HepG2 (cell line): ENCODE measurements around the gene LRR1. TPM values are rescaled to one million over a fixed set of nuclear protein-coding genes. Genes with fewer than 3 reads are reported as not detected.

Source experiments
- ATAC-seq: fragments of 200-7000 bp; cut with Tn5 transposase; 3 replicates; pipeline ENCODE4 v1.9.1; 2020; ENCODE audit warnings: mild to moderate bottlenecking, moderate library complexity
- BruUV-seq: library from RNA; stranded (reverse); fragments of 400-500 nt; replicated peaks from 2 replicates; lab custom pipeline; 2021; lab: Mats Ljungman, UMichigan
- CTCF ChIA-PET: fragments of 300-600 bp; formaldehyde crosslinking; extraction: SDS; loops from one replicate; lab custom pipeline; 2021; ENCODE audit warnings: low total read pairs, inconsistent platforms, low intra/inter-chr PET ratio; lab: Yijun Ruan, JAX
- POLR2A ChIA-PET: fragments of 350-600 bp; sonication (Branson Sonifier 250); formaldehyde crosslinking; loops from one replicate; lab custom pipeline; 2020; ENCODE audit warnings: antibody characterized with exemption, inconsistent platforms; lab: Yijun Ruan, JAX
- DNase-seq: peaks from one replicate; pipeline ENCODE4 v3.0.0-alpha.2; 2015; ENCODE audit warnings: low spot score
- FAIRE-seq: peaks from 3 replicates; lab custom pipeline; 2011; peaks lifted over from hg19 to GRCh38; lab: Jason Lieb, UNC
- H2AFZ ChIP-seq: one replicate; pipeline ENCODE4 v1.6.1; 2011; ENCODE audit warnings: low read length, inconsistent platforms
- H3K27ac ChIP-seq: fragments of 300-600 bp; 3 replicates; pipeline ENCODE4 v1.8.0; 2011; ENCODE audit warnings: mixed run types, mild to moderate bottlenecking, mixed read lengths, low read length, inconsistent platforms; ENCODE audit not compliant: insufficient read depth; ENCODE audit errors: extremely low read length
- H3K27me3 ChIP-seq, 2 experiments: fragments of 200-600 bp in 1 of 2; 2 replicates in 1 of 2; 3 replicates in 1 of 2; pipeline versions ENCODE4 v1.6.0 to v1.8.0; 2011; ENCODE audit warnings: low read length in 2 of 2, mild to moderate bottlenecking in 2 of 2, moderate library complexity in 2 of 2, inconsistent platforms in 1 of 2; ENCODE audit not compliant: insufficient read depth in 2 of 2, control insufficient read depth in 1 of 2
- H3K36me3 ChIP-seq, 2 experiments: fragments of 200-600 bp in 1 of 2; replicated peaks in 1 of 2; 2 replicates in 1 of 2; 3 replicates in 1 of 2; pipeline versions ENCODE4 v1.5.1 to v1.8.0; 2011; ENCODE audit warnings: low read length in 2 of 2, inconsistent platforms in 1 of 2; ENCODE audit not compliant: insufficient read depth in 2 of 2, control insufficient read depth in 1 of 2
- H3K4me1 ChIP-seq: 2 replicates; pipeline ENCODE4 v1.5.1; 2012; ENCODE audit warnings: low read length, inconsistent platforms; ENCODE audit not compliant: insufficient read depth
- H3K4me2 ChIP-seq: 2 replicates; pipeline ENCODE4 v1.6.0; 2011; ENCODE audit warnings: low read depth, low read length, inconsistent platforms
- H3K4me3 ChIP-seq, 3 experiments: fragments of 200-600 bp in 1 of 3; sonication (generic), shearing (Covaris generic) in 1 of 3; replicated peaks in 1 of 3; 2 replicates each; pipeline ENCODE4 v1.5.1; 2011 to 2016; ENCODE audit warnings: low read length in 3 of 3, inconsistent platforms in 2 of 3, low read depth in 2 of 3, mild to moderate bottlenecking in 2 of 3, control low read depth in 1 of 3, mixed read lengths in 1 of 3; ENCODE audit not compliant: insufficient read depth in 1 of 3
- H3K79me2 ChIP-seq: one replicate; pipeline ENCODE4 v1.6.1; 2011; ENCODE audit warnings: low read length, inconsistent platforms; ENCODE audit not compliant: insufficient read depth
- H3K9ac ChIP-seq: 2 replicates; pipeline ENCODE4 v1.6.0; 2011; ENCODE audit warnings: mild to moderate bottlenecking, low read depth, low read length, inconsistent platforms; ENCODE audit not compliant: insufficient read depth
- H3K9me3 ChIP-seq: 2 replicates; pipeline ENCODE4 v1.5.1; 2012; ENCODE audit warnings: mild to moderate bottlenecking, low read length
- H4K20me1 ChIP-seq: 2 replicates; pipeline ENCODE4 v1.6.0; 2011; ENCODE audit warnings: inconsistent platforms, mild to moderate bottlenecking, low read length, moderate library complexity; ENCODE audit not compliant: insufficient read depth
- DMAP1 ChIP-seq: IDR thresholded peaks from 2 replicates; pipeline ENCODE4 v1.6.1; 2016
- HOXA9 ChIP-seq: sonication (generic); formaldehyde crosslinking; IDR thresholded peaks from 2 replicates; pipeline ENCODE4 v1.8.1; 2022; ENCODE audit warnings: missing genetic modification reagents, mild to moderate bottlenecking, moderate library complexity, borderline replicate concordance
- HOXD1 ChIP-seq: sonication (generic); formaldehyde crosslinking; IDR thresholded peaks from 2 replicates; pipeline ENCODE4 v1.5.0; 2020; ENCODE audit warnings: missing genetic modification reagents
- KAT7 ChIP-seq: IDR thresholded peaks from 2 replicates; pipeline ENCODE4 v1.6.1; 2018; ENCODE audit warnings: borderline replicate concordance, missing compliant biosample characterization
- KLF12 ChIP-seq: sonication (generic); formaldehyde crosslinking; IDR thresholded peaks from 2 replicates; pipeline ENCODE4 v1.4.0; 2020; ENCODE audit warnings: missing genetic modification reagents, borderline replicate concordance
- MAFG ChIP-seq: sonication (generic); formaldehyde crosslinking; IDR thresholded peaks from 2 replicates; pipeline ENCODE4 v1.5.1; 2020; ENCODE audit warnings: mild to moderate bottlenecking, missing genetic modification reagents
- SATB2 ChIP-seq: sonication (generic); formaldehyde crosslinking; IDR thresholded peaks from 2 replicates; pipeline ENCODE4 v1.5.0; 2020; ENCODE audit warnings: missing genetic modification reagents
- SMC3 ChIP-seq: IDR thresholded peaks from 2 replicates; pipeline ENCODE4 v1.6.1; 2011; ENCODE audit warnings: low read length, improper control_type of control experiment
- ZNF446 ChIP-seq: sonication (generic); formaldehyde crosslinking; IDR thresholded peaks from 2 replicates; pipeline ENCODE4 v1.5.0; 2020; ENCODE audit warnings: mild to moderate bottlenecking, missing genetic modification reagents
- ZNF460 ChIP-seq: sonication (generic); formaldehyde crosslinking; IDR thresholded peaks from 2 replicates; pipeline ENCODE4 v1.5.1; 2020; ENCODE audit warnings: missing genetic modification reagents, mild to moderate bottlenecking, borderline replicate concordance
- ZNF619 ChIP-seq: sonication (generic); formaldehyde crosslinking; IDR thresholded peaks from 2 replicates; pipeline ENCODE4 v1.4.0; 2020; ENCODE audit warnings: mild to moderate bottlenecking, missing genetic modification reagents
- ZNF672 ChIP-seq: sonication (generic); formaldehyde crosslinking; IDR thresholded peaks from 2 replicates; pipeline ENCODE4 v1.8.1; 2022; ENCODE audit warnings: missing genetic modification reagents
- ZNF781 ChIP-seq: sonication (generic); formaldehyde crosslinking; IDR thresholded peaks from 2 replicates; pipeline ENCODE4 v1.5.1; 2020; ENCODE audit warnings: borderline replicate concordance, mild to moderate bottlenecking, missing genetic modification reagents; ENCODE audit errors: not compliant biosample characterization
- WGBS: methylation state at CpG from one replicate; pipeline ENCODE4 v1.1.6; 2017; ENCODE audit warnings: low lambda C conversion rate; 5-methylcytosine and 5-hydroxymethylcytosine counted together
- in situ Hi-C: cut with HindIII; loops from 2 replicates; pipeline ENCODE4 v1.10.0; 2017; ENCODE audit warnings: low pct_unique_long_range_greater_than_20kb; ENCODE audit not compliant: extremely low pct_ligation_motif_present
- intact Hi-C: fragments of 100-400 bp; cut with micrococcal nuclease; formaldehyde crosslinking; loops from one replicate; pipeline ENCODE4 v1.10.0; 2022; ENCODE audit not compliant: unreplicated experiment
- polyA plus RNA-seq, 8 experiments: library from polyadenylated mRNA; depleted of rRNA in 3 of 8; stranded (reverse) in 7 of 8; unstranded in 1 of 8; fragments of >200 nt; fragmentation: Illumina TruSeq in 4 of 8; extraction: Trizol in 4 of 8; gene quantifications; 2 replicates each; pipeline versions ENCODE4 v1.2.1 to v1.2.3, GENCODE V29; 2011 to 2016; ENCODE audit warnings: low read depth in 4 of 8, missing spikeins in 1 of 8, mixed read lengths in 1 of 8; ENCODE audit not compliant: insufficient read depth in 1 of 8
- total RNA-seq, 5 experiments: library from RNA; depleted of rRNA; stranded (reverse); fragments of >200 nt; fragmentation: Illumina TruSeq; extraction: Trizol; gene quantifications; 2 replicates each; pipeline ENCODE4 v1.2.3, GENCODE V29; 2016; ENCODE audit warnings: low read depth in 1 of 5
- TF ChIP-seq, protein P1 (sequence below), 2 experiments: IDR thresholded peaks; 2 replicates each; pipeline ENCODE4 v1.6.1; 2011 to 2012; ENCODE audit warnings: low read length in 2 of 2, borderline replicate concordance in 1 of 2, low read depth in 1 of 2, mild to moderate bottlenecking in 1 of 2, moderate library complexity in 1 of 2
- TF ChIP-seq, protein P2 (sequence below): sonication (generic); formaldehyde crosslinking; IDR thresholded peaks from 2 replicates; pipeline ENCODE4 v1.5.1; 2020; ENCODE audit warnings: missing genetic modification reagents, mild to moderate bottlenecking, borderline replicate concordance
- TF ChIP-seq, protein P3 (sequence below): sonication (generic); formaldehyde crosslinking; IDR thresholded peaks from 2 replicates; pipeline ENCODE4 v1.8.1; 2023; ENCODE audit warnings: mild to moderate bottlenecking, moderate library complexity, missing genetic modification reagents

Gene LRR1
- total and polyA plus RNA-seq, 2 of the 13 experiments (the other 11 are each of a cell fraction or from before 2014, with no cell fraction given), result 7.0 to 36.2 TPM

DNA sequence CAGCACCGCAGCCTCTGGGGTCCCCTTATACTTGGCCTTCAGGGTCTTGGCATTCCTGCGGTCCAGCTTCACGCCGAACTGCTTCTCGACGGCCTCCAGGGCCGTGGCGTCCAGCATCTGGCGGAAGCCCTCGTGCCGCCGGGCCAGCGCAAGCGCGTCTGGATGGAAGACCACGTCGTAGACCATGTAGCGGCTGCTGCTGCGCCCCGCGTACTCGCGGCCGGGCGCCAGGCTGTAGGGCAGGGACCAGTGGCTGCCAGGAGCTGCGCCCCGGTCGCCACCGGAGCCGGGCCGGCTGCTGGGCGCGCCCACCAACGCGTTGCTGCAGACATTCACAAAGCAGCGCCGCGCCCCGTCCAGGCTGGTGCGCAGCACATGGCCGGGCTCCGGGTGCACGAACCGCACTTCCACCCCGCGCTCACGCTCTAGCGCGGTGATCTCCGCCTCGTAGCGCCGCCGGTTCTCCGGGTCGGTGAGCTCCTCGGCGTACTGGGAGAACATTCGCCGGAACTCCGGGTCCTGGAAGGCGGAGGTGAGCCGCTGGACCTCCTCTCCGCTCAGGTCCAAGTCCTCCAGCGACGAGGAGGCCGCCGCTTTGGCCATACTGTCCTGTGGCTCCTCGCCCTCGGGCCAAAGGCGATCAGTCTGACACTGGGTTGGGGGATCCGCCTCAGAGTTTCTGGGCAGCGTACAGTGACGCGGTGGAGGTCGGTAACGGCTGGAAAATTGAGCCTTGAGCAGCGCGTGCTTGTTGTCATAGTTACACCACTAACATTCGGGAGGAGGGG lies 36.0 kb downstream of the LRR1 start, which contains the start of gene DNAAF2:
TSS of gene DNAAF2 (minus strand) at position 698 of the 788 bp plus-strand sequence. CDS start at position 603, 95 bp downstream.
- Histone ChIP-seq H3K9ac (peak within 1 kb of the TSS; percentile 94), H3K4me2 (peak within 1 kb of the TSS; percentile 82), H3K27ac (peak within 1 kb of the TSS; percentile 93), H4K20me1 (0 out of 2 replicates have a peak, but pooled peaks cover 6% of the 10 kb centered on the region), H2AFZ (no peak within 1 kb of the TSS), H3K9me3 (no peaks in the 10 kb centered on the region), H3K36me3 (peaks cover 1 to 8% of the 10 kb centered on the region in 2 experiments; a peak in 3 of 5 replicates), H3K79me2 (peaks cover 69% of the 10 kb centered on the region), H3K27me3 (no peaks in the 10 kb centered on the region; a peak in 1 of 5 replicates), H3K4me3 (peak within 1 kb of the TSS; percentile 87 to 99 (median 96)), H3K4me1 (peaks cover 51% of the 10 kb centered on the region)
- in situ Hi-C loops, result loop anchor here (5.0 to 10.0 kb wide), 2 partner anchors 133 to 200 kb away; partner anchors contain the start of gene KLHDC2
- ATAC-seq, result peak; percentile 61
- FAIRE-seq, result no peak
- BruUV-seq, result TSS peak; percentile 45
- peak; percentile 76 for DNase-seq
- CTCF ChIA-PET, result interaction anchor here (1.3 to 2.2 kb wide), 2 partner anchors 14 to 195 kb away, joined by 3 to 11 read pairs; partner anchors contain the start of genes MGAT2 and RPL36AL
- 0% methylated on average over 2 of the region's 80 CpGs for WGBS
- POLR2A ChIA-PET, result interaction anchor here (0.8 to 4.0 kb wide), 21 partner anchors 8 to 369 kb away, joined by 3 to 76 read pairs (median 6); partner anchors contain the start of genes KLHDC1, KLHDC2, LRR1 and MGAT2
- intact Hi-C loops, result loop anchor here (1.0 kb wide), 5 partner anchors 36 to 218 kb away; partner anchors contain the start of genes KLHDC2, LRR1 and NEMF
- TF ChIP-seq, protein P1, sequence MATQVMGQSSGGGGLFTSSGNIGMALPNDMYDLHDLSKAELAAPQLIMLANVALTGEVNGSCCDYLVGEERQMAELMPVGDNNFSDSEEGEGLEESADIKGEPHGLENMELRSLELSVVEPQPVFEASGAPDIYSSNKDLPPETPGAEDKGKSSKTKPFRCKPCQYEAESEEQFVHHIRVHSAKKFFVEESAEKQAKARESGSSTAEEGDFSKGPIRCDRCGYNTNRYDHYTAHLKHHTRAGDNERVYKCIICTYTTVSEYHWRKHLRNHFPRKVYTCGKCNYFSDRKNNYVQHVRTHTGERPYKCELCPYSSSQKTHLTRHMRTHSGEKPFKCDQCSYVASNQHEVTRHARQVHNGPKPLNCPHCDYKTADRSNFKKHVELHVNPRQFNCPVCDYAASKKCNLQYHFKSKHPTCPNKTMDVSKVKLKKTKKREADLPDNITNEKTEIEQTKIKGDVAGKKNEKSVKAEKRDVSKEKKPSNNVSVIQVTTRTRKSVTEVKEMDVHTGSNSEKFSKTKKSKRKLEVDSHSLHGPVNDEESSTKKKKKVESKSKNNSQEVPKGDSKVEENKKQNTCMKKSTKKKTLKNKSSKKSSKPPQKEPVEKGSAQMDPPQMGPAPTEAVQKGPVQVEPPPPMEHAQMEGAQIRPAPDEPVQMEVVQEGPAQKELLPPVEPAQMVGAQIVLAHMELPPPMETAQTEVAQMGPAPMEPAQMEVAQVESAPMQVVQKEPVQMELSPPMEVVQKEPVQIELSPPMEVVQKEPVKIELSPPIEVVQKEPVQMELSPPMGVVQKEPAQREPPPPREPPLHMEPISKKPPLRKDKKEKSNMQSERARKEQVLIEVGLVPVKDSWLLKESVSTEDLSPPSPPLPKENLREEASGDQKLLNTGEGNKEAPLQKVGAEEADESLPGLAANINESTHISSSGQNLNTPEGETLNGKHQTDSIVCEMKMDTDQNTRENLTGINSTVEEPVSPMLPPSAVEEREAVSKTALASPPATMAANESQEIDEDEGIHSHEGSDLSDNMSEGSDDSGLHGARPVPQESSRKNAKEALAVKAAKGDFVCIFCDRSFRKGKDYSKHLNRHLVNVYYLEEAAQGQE (IDR thresholded peaks at IDR 0.05; ENCODE audit: borderline replicate concordance in 1 of 2, low read depth in 1 of 2, low read length in 2 of 2), result no peak
- TF ChIP-seq ZNF619 (CRISPR knock-in tag) (no peak), ZNF460 (CRISPR knock-in tag) (no peak), ZNF672 (no peak), KLF12 (CRISPR knock-in tag) (no peak; the same call in 1 of the 2 replicates), DMAP1 (CRISPR knock-in tag) (no peak; the same call in 1 of the 2 replicates), ZNF781 (CRISPR knock-in tag) (no peak), HOXD1 (CRISPR knock-in tag) (0 out of 2 replicates have a peak, but pooled peaks have one; percentile 70), KAT7 (CRISPR knock-in tag) (no peak; the same call in 1 of the 2 replicates), ZNF446 (CRISPR knock-in tag) (peak; percentile 86; the same call in 1 of the 2 replicates), MAFG (CRISPR knock-in tag) (no peak), SATB2 (no peak), HOXA9 (no peak), SMC3 (no peak)
- TF ChIP-seq, protein P2, sequence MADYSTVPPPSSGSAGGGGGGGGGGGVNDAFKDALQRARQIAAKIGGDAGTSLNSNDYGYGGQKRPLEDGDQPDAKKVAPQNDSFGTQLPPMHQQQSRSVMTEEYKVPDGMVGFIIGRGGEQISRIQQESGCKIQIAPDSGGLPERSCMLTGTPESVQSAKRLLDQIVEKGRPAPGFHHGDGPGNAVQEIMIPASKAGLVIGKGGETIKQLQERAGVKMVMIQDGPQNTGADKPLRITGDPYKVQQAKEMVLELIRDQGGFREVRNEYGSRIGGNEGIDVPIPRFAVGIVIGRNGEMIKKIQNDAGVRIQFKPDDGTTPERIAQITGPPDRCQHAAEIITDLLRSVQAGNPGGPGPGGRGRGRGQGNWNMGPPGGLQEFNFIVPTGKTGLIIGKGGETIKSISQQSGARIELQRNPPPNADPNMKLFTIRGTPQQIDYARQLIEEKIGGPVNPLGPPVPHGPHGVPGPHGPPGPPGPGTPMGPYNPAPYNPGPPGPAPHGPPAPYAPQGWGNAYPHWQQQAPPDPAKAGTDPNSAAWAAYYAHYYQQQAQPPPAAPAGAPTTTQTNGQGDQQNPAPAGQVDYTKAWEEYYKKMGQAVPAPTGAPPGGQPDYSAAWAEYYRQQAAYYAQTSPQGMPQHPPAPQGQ (CRISPR knock-in tag), result no peak
- TF ChIP-seq, protein P3, sequence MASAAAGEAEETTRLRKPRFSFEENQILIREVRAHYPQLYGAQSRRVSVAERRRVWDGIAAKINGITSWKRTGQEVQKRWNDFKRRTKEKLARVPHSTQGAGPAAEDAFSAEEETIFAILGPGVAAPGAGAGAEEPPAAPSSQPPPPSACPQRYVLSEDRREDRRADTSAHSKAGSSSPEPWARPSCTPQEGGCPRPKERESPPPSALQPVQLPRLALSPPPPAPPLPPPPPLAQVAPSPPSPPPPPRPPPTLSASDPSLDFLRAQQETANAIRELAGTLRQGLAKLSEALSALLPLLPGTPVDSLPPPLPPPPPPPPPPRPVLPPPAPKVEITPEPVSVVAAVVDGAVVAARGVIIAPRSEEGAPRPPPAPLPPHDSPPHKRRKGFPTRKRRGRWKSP (CRISPR knock-in tag), result no peak; the same call in 1 of the 2 replicates
